SU-DHL-6 (cell line): ENCODE measurements around the gene C19orf85.

Experiments used
- H2AFZ ChIP-seq: fragments of 200-600 bp; sonication (generic); 2 replicates; pipeline ENCODE4 v1.6.1; 2014; ENCODE audit warnings: low read depth, mild to moderate bottlenecking, moderate library complexity, mixed read lengths, antibody characterized with exemption, low read length; ENCODE audit not compliant: severe bottlenecking
- H3F3A ChIP-seq: fragments of 200-600 bp; shearing (Covaris generic); 2 replicates; pipeline ENCODE4 v1.6.0; 2016; ENCODE audit warnings: antibody characterized with exemption, mild to moderate bottlenecking; ENCODE audit not compliant: insufficient read depth
- H3K27ac ChIP-seq: fragments of 200-600 bp; sonication (generic); 2 replicates; pipeline ENCODE4 v1.5.1; 2016; ENCODE audit warnings: low read depth, mild to moderate bottlenecking, low read length, moderate library complexity, mixed read lengths
- H3K27me3 ChIP-seq: fragments of 200-600 bp; sonication (generic), shearing (Covaris generic); 2 replicates; pipeline ENCODE4 v1.6.0; 2014; ENCODE audit warnings: mild to moderate bottlenecking, low read length
- H3K36me3 ChIP-seq: fragments of 200-600 bp; sonication (generic); 2 replicates; pipeline ENCODE4 v1.6.1; 2014; ENCODE audit warnings: mild to moderate bottlenecking, low read length, mixed read lengths
- H3K4me2 ChIP-seq: fragments of 300-600, 200-600 bp; shearing (Covaris generic), sonication (generic); 2 replicates; pipeline ENCODE4 v1.6.0; 2014; ENCODE audit warnings: low read length, low read depth, mild to moderate bottlenecking; ENCODE audit not compliant: poor library complexity, severe bottlenecking
- H3K4me3 ChIP-seq: fragments of 200-600 bp; sonication (generic); 2 replicates; pipeline ENCODE4 v1.5.1; 2014; ENCODE audit warnings: antibody characterized with exemption, low read length, mild to moderate bottlenecking, mixed read lengths; ENCODE audit not compliant: insufficient read depth, poor library complexity, severe bottlenecking
- H3K79me2 ChIP-seq: fragments of 200-600 bp; sonication (generic); 2 replicates; pipeline ENCODE4 v1.6.1; 2014; ENCODE audit warnings: mild to moderate bottlenecking, low read length, moderate library complexity; ENCODE audit not compliant: insufficient read depth
- H3K9ac ChIP-seq: fragments of 200-600 bp; sonication (generic); 2 replicates; pipeline ENCODE4 v1.7.0; 2014; ENCODE audit warnings: mild to moderate bottlenecking, low read length
- H3K9me2 ChIP-seq: fragments of 200-600 bp; sonication (generic); replicated peaks from 2 replicates; pipeline ENCODE4 v1.6.1; 2014; ENCODE audit warnings: low read length; ENCODE audit not compliant: insufficient read depth
- H3K9me3 ChIP-seq: fragments of 200-600 bp; sonication (generic); 2 replicates; pipeline ENCODE4 v1.6.1; 2014; ENCODE audit warnings: low read length, mixed read lengths; ENCODE audit not compliant: insufficient read depth
- H4K20me1 ChIP-seq: fragments of 200-600 bp; sonication (generic); 2 replicates; pipeline ENCODE4 v1.6.1; 2014; ENCODE audit warnings: low read depth, mild to moderate bottlenecking, antibody characterized with exemption, low read length, moderate library complexity, mixed read lengths
- CTCF ChIP-seq: fragments of 200-600 bp; sonication (generic); IDR thresholded peaks from one replicate; pipeline ENCODE4 v1.5.1; 2017; ENCODE audit warnings: antibody characterized with exemption, mild to moderate bottlenecking, low read length, moderate library complexity; ENCODE audit not compliant: insufficient read depth, poor library complexity, severe bottlenecking
- EZH2phosphoT487 ChIP-seq: fragments of 200-600 bp; sonication (generic), shearing (Covaris generic); conservative IDR thresholded peaks from 2 replicates; pipeline ENCODE4 v1.6.1; 2018; ENCODE audit warnings: mild to moderate bottlenecking, antibody characterized with exemption, low read length, moderate library complexity, mixed read lengths

Gene C19orf85

GRCh38 chr19:55503502-55504251 lies 39.1 kb upstream of the C19orf85 start:
- H3K4me3 ChIP-seq = peak overlapping the region; percentile 54
- peak overlapping the region; percentile 53 for H3K9ac ChIP-seq
- H3K79me2 ChIP-seq = no peaks in the 10 kb centered on the region
- no peaks in the 10 kb centered on the region for H3F3A ChIP-seq
- no peaks in the 10 kb centered on the region for H4K20me1 ChIP-seq
- no peaks in the 10 kb centered on the region for H3K9me2 ChIP-seq
- peak; percentile 94 for TF ChIP-seq CTCF
- TF ChIP-seq EZH2phosphoT487 = no peak
- H3K27me3 ChIP-seq = no peaks in the 10 kb centered on the region
- no peaks in the 10 kb centered on the region for H3K36me3 ChIP-seq
- no peak overlapping the region for H3K27ac ChIP-seq
- H3K4me2 ChIP-seq = peak overlapping the region; percentile 66
- H2AFZ ChIP-seq = peak overlapping the region; percentile 98
- H3K9me3 ChIP-seq = no peaks in the 10 kb centered on the region

GRCh38 chr19:55503157-55503501 lies 38.6 kb upstream of the C19orf85 start:
- TF ChIP-seq EZH2phosphoT487 (no peak), CTCF (no peak)
- no peak overlapping the region for H3K4me2 ChIP-seq
- no peak overlapping the region for H3K9ac ChIP-seq

GRCh38 chr19:55502197-55502952 lies 37.8 kb upstream of the C19orf85 start:
- H3K9ac ChIP-seq = no peak overlapping the region
- H2AFZ ChIP-seq = no peak overlapping the region
- no peaks in the 10 kb centered on the region for H3K79me2 ChIP-seq
- no peak overlapping the region for H3K27ac ChIP-seq
- no peak overlapping the region for H3K4me3 ChIP-seq
- H3K27me3 ChIP-seq = no peaks in the 10 kb centered on the region
- TF ChIP-seq CTCF = no peak
- TF ChIP-seq EZH2phosphoT487 = no peak
- no peaks in the 10 kb centered on the region for H3F3A ChIP-seq
- no peaks in the 10 kb centered on the region for H3K9me2 ChIP-seq
- H3K9me3 ChIP-seq = no peaks in the 10 kb centered on the region
- no peak overlapping the region for H3K4me2 ChIP-seq
- no peaks in the 10 kb centered on the region for H3K36me3 ChIP-seq
- no peaks in the 10 kb centered on the region for H4K20me1 ChIP-seq

More at GRCh38 chr19:55503157-55503501, 38.6 kb upstream of the C19orf85 start:
- H4K20me1 ChIP-seq = no peaks in the 10 kb centered on the region
- H3K27ac ChIP-seq = no peak overlapping the region
- H3K36me3 ChIP-seq = no peaks in the 10 kb centered on the region
- no peaks in the 10 kb centered on the region for H3K9me2 ChIP-seq
- no peaks in the 10 kb centered on the region for H3F3A ChIP-seq
- H3K27me3 ChIP-seq = no peaks in the 10 kb centered on the region
- H3K4me3 ChIP-seq = no peak overlapping the region
- peak overlapping the region; percentile 98 for H2AFZ ChIP-seq
- H3K9me3 ChIP-seq = no peaks in the 10 kb centered on the region
- no peaks in the 10 kb centered on the region for H3K79me2 ChIP-seq
